GM21381 (cell line): ENCODE results near the gene HNRNPA2B1.
"Not testable (repeated sequence)": the region's sequence is repeated elsewhere in the genome, so short reads cannot be mapped to it uniquely, and the experiment has no call there.

Experiments
- ATAC-seq: cut with Tn5 transposase; IDR thresholded peaks from one replicate; pipeline ENCODE4 v1.9.1; 2021; ENCODE audit warnings: mild to moderate bottlenecking, moderate library complexity; ENCODE audit not compliant: unreplicated experiment

The HNRNPA2B1 gene

GRCh38 chr7:26167303-26167934, 33.1 kb downstream of the HNRNPA2B1 start:
- peak; percentile 85 for ATAC-seq

- ATAC-seq = peak; percentile 28
Measured at GRCh38 chr7:26166684-26167266, 33.8 kb downstream of the HNRNPA2B1 start.

GRCh38 chr7:26165950-26166683, 34.4 kb downstream of the HNRNPA2B1 start:
- no peak for ATAC-seq

- ATAC-seq = not testable (repeated sequence)
Measured at GRCh38 chr7:26163804-26164203, 36.7 kb downstream of the HNRNPA2B1 start.

- no peak for ATAC-seq
Measured at GRCh38 chr7:26162431-26162830, 38.1 kb downstream of the HNRNPA2B1 start.

GRCh38 chr7:26160896-26161295, 39.6 kb downstream of the HNRNPA2B1 start:
- ATAC-seq = no peak

- no peak for ATAC-seq
Measured at GRCh38 chr7:26159243-26159642, 41.3 kb downstream of the HNRNPA2B1 start.

GRCh38 chr7:26157520-26158105, 42.9 kb downstream of the HNRNPA2B1 start:
- no peak for ATAC-seq

GRCh38 chr7:26156451-26157420, 43.8 kb downstream of the HNRNPA2B1 start:
- no peak for ATAC-seq

- no peak for ATAC-seq
Measured at GRCh38 chr7:26155531-26156375, 44.8 kb downstream of the HNRNPA2B1 start.

- no peak for ATAC-seq
Measured at GRCh38 chr7:26153823-26154783, 46.4 kb downstream of the HNRNPA2B1 start.

GRCh38 chr7:26153241-26153822, 47.2 kb downstream of the HNRNPA2B1 start:
- ATAC-seq = no peak

- ATAC-seq = peak; percentile 18
Measured at GRCh38 chr7:26152782-26153240, 47.7 kb downstream of the HNRNPA2B1 start.

GRCh38 chr7:26151953-26152781, 48.4 kb downstream of the HNRNPA2B1 start, which contains the start of gene NFE2L3:
Gene NFE2L3 (plus strand): TSS chr7:26152198. CDS start chr7:26152499, 301 bp downstream.
- ATAC-seq = peak; percentile 70

GRCh38 chr7:26151650-26151952, 48.9 kb downstream of the HNRNPA2B1 start:
- no peak for ATAC-seq

- no peak for ATAC-seq
Measured at GRCh38 chr7:26151096-26151495, 49.5 kb downstream of the HNRNPA2B1 start.

- ATAC-seq = no peak
Measured at GRCh38 chr7:26149391-26149977, 51.1 kb downstream of the HNRNPA2B1 start.
